AG08395 (cell line): Measurements from ENCODE around the gene SLC35B1.

ENCODE experiments used
- DNase-seq: peaks from one replicate; pipeline ENCODE4 v3.0.0; 2012; ENCODE audit warnings: mixed read lengths, low spot score

Gene SLC35B1, protein sequence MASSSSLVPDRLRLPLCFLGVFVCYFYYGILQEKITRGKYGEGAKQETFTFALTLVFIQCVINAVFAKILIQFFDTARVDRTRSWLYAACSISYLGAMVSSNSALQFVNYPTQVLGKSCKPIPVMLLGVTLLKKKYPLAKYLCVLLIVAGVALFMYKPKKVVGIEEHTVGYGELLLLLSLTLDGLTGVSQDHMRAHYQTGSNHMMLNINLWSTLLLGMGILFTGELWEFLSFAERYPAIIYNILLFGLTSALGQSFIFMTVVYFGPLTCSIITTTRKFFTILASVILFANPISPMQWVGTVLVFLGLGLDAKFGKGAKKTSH

DNA sequence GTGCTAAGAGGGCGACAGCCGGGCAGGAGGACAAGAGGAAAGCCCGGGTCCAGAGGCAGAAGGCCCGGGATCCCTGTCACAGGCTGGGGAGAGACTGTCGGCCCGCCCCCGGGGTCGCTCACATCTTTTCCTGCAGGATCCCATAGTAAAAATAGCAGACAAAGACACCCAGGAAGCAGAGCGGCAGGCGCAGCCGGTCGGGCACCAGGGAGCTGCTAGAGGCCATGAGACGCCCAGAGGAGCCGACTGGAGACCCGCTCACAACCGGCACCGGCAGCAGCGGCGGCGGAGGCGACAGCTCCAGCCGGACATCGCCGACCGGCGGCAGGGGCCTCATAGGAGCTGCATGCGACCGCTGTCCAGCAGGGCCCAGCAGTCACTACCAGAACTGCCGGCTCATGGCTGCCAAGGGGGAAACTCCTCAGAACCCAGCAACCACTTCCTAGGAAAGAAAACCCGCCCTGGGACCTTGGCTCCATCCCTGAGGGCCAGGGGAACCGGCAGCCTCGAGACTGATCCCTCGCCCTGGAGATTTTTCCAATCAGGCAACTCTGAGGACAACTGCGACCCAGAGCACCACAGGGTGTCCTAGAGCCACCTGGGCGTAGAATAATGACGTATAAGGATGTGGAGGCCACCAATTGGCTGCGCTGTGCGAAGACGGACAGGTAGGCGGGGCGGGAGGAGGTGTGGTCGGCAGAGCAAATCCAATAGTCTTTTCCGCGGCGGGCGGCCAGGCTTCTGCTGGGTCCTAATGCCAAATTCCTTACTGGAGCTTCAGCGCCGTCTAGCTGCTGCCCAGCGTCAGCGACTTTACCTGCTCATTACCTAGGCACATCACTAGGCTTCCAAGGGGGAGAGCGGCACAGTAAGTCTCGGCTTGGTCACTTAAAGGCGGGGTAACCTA, at the start of gene SLC35B1:
TSS of gene SLC35B1 (minus strand) at position 357 of the 907 bp plus-strand sequence. CDS start at position 226, 131 bp downstream.
- DNase-seq: peak; percentile 100

DNA sequence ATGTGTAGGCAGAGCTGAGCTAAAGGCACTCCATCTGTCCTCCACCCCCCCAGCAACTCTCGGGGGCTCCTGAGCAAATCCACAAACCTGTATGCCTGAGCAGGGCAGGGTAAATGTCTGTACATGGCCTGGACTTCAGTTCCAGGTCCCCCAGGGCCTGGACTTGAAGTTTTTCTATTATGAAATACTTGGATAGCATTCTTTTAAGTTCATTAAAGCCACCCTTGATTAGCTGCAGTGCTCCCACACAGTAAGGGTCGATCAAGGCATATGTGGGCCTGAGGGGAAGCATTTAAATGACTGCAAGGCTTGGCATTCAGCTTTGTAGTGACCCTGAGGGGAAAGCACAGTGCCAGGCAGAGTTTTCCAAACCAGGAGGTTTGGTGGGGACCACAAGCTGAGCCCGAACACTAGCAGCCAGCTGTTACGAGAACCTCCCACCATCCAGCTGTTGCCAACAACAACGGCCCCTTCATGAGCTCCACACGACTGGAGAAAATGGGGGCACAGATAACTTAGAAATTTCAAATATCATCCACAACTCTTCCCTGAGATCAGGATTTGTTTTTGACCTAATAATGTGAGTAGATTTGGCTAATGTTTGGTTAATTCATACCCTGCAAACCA, 49.5 kb upstream of the SLC35B1 start:
- no peak for DNase-seq

DNA sequence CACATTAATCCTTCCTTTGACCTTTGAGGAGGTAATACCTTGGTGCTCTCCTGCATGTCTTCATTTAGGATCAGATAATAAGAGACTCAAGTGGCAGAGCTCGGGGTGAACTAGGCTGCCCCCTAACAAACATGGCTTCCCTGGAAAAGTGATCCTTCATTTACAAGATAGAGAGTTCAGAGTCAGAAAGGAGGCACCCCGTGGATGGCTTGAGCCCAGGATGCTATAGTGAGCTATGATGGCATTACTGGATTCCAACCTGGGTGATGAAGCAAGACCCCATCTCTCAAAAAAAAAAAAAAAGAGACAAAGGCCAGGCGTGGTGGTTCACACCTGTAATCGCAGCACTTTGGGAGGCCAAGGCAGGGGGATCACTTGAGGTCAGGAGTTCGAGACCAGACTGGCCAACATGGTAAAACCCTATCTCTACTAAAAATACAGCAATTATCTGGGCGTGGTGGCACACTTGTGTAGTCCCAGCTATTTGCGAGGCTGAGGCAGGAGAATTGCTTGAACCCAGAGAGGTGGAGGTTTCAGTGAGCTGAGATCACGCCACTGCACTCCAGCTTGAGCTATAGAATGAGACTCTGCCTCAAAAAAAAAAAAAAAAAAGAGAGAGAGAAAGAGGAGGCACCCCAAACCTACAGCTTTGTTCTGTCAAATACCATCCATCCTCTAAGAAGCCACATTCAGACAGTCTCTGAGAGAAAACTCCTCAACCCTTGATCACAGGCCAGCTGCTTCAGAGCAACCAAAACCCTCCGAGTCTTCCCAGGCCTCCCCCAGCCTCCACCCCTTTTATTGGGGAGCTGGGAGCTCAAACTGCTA, 48.8 kb upstream of the SLC35B1 start:
- DNase-seq: no peak

DNA sequence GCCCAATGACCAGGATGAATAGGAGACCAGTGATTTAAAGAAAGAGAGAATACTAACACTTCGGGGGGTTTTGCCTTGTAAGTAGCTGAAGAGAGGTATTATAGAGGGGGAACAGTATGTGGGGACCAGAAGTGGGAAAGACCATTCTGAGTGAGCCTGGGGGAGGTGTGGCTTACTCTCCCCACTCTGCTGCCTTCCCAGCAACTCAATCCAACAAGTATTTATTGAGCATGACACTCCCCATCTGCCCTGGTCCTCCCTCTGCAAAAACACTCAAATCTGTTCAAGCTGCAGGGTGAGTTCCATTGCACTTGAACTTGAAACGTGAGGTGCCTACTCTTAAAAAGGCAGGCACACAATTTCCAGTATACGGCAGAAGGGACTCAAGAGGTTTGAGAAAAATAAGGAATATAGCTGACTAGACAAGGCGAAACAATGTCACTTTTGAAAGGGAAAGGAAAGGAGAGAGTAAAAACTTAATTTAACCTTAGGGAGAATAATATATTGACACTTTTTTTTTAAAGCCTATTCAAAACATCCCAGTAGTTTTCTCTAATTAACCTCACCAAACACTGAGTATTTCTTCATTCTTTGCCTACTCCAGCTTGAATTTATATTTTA, 48.0 kb upstream of the SLC35B1 start:
- DNase-seq: no peak

DNA sequence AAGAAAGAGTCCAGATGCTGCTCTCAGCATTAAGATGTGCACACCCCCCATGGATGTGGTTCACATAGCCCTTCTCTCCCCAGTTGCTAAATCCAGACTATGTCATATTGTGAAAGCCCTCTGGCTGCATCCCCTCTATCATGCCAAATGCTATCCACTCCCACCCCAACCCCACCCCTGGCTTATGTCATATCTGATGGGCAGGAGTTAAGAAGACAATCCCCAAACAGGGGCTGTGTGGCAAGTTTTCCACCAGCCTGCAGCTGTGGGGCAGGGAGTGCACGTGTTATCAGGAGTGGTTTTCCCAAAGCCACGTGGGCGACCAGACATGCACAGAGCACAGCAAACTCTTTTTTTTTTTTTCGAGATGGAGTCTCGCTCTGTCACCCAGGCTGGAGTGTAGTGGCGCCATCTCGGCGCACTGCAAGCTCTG, 46.2 kb upstream of the SLC35B1 start:
- DNase-seq: no peak

DNA sequence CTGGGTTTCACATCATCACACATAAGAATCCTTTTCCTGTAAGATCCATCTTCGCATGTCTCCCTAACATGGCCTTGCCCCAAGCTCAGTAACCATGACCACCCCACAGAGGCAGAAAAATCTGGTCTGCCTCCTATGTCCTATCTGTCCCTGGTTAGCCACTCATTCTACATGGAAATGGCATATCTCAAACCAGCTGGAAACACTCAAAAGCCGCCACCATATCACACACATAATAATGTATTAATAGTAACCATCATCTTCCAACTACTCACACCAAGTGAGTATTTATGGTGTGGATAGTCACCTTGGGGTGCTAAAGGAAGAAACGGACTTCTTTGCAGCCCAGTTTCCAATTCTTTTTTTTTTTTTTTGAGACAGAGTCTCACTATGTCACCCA, 44.7 kb upstream of the SLC35B1 start:
- no peak for DNase-seq

DNA sequence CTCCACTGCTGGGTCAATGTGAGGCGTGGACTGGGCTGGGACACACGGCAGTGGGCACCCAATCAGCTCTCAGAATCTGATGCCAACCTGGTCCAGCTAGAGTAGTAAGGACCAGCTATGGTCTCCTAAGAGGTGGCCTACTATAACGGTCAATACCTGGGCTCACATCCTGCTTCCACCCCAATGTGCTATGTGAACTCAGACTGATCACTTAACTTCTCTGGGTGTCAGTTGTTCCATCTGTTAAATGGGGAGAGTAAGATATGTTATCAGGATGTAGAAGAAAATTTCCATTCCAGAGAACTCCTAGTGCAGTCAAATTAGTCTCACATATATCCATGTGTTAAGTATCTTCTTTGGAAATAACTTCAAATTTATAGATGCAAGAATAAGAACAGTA, 42.0 kb upstream of the SLC35B1 start:
- no peak for DNase-seq

DNA sequence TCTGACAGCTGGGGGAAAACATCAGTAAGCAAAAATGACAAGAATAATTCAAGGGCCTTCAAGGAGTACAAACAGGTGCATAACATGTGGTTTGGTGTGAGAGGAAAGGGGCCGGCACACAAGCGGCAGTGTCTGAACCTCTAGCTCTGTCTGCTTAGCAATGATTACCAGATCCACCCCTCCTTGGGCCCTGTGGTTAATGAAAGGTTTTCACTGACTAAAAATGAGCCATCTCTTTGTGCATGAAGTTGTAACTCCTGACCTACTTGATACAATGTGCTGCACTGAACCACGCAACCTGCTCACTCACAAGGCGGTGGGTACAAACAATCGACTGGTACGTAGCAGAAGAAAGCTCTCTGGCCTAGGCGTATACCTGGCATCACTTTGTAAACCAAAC, 41.0 kb upstream of the SLC35B1 start:
- DNase-seq: no peak

DNA sequence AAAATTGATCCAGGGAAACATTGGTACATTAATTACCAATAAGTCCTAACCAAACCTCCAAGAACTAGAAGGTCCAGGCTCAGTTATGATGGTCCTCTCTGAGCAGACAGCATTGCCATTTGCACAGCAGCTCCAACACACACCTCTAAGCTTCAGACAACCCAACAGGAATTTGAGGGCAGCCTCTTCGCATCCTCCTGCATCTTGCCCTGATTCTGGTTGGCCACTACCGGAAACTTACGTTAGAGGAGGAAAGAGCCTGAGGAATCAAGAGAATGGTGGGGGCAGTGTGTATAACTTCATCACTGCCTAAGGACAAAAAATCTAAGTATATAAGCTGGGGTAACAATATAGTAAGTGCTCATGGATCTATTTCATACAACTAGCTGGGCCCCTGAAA, 40.5 kb upstream of the SLC35B1 start:
- no peak for DNase-seq

DNA sequence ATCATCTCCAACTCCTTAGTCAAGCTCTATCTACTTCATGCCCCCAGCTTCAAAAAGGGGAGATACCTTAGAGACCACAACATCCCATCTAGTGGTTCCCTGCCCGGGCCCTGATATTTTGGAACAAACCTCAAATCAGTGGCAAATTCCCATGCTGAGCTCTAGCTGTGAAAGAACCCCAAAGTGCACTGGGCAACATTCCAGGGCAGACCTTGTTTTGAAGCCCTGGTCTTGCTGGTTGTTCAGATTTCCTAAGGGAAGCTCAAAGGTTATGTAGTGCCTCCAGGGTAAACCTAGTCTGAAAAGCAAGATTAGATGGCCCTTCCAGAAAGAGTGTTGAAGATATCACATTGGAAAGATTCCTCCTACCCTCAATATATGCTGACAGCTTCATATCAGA, 39.9 kb upstream of the SLC35B1 start:
- DNase-seq: no peak

DNA sequence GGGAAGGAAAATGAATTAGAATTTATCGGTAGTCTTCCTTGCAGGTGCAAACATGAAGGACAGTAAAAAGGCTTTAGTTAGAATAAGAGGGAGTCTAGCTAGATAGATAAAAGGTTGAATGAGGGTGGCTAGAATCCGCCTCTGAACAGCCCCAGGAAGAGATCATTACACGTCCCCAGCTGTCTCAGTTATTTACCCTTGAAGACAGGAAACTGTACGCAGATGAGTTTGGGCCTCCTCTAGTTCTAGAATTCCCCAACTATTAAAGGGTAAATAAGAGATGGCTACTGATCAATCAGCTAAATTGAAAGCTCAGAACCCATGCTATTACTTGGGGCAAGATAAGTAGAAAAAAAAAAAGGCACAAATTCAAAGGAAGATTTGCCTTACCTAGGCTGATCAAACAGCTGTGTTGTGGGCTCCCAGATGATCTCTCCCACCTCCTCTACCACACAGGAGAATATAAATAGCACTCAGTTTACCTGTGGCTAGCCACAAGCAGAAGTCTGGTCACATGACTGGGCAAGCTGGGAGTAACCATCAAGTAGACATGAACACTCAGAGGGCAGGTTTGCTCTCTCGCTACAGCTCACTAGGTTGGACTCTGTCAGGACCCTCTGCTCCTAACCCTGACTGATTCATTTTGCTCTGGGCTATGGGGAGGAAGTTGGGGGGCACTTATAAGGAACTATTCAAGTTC, 39.2 kb upstream of the SLC35B1 start:
- no peak for DNase-seq

DNA sequence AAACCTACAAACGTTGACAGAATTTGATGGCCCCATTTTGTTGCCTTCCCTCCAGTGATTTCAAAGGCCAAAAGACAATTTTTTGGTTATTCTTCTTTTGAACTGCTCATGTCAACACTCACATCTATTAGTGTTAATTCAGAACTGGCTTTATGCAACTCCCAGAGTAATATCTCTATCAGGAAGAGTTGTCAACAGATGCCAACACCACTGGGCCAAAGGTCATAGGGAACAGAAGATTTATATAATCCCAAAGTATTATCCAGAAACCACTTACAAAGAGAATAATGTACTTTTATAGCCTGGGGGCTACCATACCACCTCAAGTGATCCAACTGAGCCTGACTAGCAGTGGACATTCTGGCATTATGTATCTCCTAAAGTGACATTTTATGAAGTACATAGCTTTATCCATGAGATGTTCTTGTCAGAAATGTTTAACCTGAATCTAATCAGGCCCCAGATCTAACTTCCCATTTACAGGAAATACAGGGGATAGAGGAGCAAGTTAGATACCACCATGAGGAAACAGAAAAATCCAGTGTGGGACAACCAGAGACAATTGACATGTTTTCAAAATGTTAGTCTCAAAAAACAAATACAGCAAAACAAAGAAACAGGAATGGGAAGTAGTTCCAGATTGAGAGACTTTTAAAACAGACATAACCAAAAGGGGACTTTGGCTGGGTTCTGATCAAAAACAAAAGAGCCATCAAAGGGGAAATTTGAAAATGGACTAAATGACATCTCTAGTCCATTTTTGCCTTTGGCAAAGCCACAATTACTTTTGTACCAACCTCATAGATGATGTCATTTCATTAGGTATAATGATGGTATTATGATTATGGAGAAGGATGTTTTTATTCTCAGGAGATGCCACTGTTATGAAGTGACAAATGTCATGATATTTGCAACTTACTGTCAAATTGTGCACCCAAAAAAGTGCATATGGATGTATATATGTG, 37.7 kb upstream of the SLC35B1 start:
- DNase-seq: no peak

DNA sequence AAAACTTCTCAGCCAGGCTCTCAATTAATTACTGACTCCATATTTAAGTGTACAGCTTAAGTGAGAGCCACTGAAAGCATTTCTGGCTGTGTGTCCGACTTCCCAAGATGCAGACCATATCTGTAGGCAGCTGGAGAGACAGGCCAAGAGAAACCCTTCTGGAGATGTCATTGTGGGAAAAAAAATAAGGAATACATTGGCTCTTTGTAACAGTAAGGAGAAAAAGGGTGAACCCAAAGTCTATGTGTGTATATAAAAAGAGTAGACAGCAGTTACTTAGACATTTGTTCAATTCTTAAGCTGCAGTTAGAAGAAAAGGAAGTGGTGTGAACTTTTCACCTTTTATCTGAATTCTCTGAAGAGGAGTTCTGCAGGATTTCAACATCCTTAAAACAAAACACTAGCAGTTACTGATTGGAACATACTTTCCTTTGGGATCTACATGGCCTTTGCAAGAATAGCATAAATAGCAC, 34.4 kb upstream of the SLC35B1 start:
- peak; percentile 20 for DNase-seq

DNA sequence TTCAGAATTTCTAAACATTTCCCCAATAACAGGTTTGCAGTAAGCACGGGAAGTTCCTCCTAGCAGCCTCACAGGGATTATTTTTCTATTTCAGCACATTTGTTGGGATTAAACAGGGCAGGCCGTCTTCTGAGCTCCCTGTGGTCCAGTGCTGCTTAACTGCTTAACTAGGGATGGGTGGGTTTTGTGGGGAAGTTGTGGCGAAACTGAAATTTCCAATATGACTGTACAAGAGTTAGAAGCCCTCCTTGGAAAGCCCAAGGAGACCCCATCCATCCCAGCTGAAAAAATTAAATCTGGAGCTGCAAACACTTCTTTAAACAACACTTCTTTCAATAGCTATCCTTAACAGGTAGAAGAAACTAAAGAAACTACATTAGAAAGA, 33.9 kb upstream of the SLC35B1 start:
- no peak for DNase-seq

DNA sequence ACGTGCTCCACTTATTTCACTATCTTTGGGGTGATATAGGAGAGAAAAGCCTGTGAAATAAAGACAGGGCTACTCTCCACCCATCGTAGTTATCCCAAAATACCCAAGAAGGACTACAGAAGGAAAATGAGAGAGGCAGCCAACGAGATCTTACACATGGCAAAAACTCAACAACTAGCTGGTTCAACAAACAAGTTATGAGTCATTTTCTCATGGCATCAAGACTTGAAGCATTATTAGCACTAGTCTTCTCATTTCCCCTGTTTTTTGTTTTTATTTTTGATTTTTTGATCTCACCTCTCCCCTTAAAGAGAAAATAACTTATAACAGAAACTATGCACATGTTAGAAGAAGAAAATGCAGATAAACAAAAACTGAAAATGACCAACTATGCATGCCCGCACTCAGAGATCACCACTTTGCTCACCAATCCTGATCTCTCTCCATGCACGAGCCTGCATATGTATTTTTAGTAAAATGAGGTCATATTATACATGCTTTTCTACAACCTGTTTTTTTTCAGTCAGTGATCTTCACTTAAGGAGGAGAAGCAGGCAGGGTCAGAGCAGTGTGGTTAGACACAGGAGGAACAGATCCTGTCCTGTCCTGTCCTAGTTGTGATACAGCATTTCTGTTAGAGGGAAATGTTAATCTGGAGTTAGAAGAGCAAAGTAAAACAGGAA, 33.4 kb upstream of the SLC35B1 start:
- DNase-seq: peak; percentile 62

DNA sequence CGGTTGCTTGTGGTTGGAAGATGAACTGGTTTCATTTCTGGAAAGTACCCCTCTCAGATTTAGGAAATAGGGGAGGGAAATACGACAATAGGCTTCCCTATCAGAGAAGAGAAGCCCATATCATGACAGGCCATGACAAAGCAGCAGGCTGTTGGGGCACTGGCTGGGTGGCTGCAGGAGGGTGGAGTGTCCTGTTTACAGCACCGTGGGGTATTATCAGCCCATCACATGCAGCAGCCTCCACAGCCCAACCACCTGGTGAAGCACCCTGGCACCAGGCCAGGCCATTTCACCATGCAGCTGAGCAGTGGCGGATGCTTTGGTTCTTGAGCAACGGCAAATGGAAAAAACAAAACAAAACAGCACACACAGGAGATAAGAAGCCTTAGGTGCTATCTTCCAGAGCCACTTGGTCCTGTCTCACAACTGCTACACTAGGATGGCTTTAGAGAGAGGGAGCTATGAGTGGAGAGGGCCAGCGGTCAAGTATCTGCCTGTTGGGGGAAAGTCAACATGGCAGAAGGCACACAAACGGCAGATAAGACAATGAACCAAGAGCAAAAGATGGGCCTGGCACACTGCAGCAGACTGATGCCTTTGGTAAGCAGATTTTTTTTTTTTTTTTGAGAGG, 32.0 kb upstream of the SLC35B1 start:
- DNase-seq: no peak

DNA sequence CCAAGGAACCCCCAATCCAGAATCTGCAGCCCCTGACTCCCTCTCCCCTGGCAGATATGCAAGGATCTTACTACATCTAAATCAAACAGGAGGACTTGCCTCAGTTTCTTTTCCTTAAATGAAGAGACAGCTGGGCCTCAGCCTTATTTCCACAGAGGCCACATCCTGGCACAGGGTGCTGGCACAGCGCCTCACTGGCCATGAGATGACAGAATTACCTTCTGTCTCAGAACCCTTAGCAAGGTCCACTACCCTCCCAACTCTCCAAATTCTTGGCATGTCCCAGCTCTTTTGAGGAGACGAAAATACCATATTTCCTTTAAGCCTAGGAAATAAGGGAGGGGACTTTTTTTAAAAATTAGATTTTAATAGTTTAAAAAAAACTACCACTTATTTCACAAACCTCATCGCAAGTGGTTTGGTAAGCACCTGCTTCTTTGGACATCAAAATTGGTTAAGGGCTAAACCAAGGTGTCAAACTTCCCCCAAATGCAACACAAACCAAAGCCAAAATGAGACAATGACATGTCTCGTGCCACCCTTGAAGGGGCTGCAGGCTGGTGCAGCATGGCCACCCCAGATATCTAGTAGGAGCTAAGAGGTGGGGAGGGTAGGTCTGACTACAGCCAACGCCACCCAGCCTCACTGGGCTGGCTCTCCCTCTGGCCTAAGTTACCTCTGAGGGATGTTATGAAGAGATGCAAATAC, 30.8 kb upstream of the SLC35B1 start:
- no peak for DNase-seq
